RWPE2 (cell line): ENCODE measurements around the gene PROM1.

ENCODE experiments used
- ATAC-seq: fragments of 200-7000 bp; cut with Tn5 transposase; 3 replicates; pipeline ENCODE4 v1.9.1; 2021; ENCODE audit warnings: low read depth
- DNase-seq: peaks from one replicate; pipeline ENCODE4 v3.0.0-alpha.2; 2020; ENCODE audit warnings: low spot score
- H3K27ac ChIP-seq: fragments of 450-650 bp; 2 replicates; pipeline ENCODE4 v1.5.1; 2017; ENCODE audit warnings: mild to moderate bottlenecking; ENCODE audit not compliant: poor library complexity, severe bottlenecking
- H3K27me3 ChIP-seq: fragments of 250-450 bp; sonication (Bioruptor Pico); 2 replicates; pipeline ENCODE4 v1.5.1; 2021; ENCODE audit warnings: mild to moderate bottlenecking, moderate library complexity; ENCODE audit not compliant: insufficient read depth, poor library complexity, severe bottlenecking
- H3K36me3 ChIP-seq: fragments of 250-450 bp; sonication (Bioruptor Pico); 2 replicates; pipeline ENCODE4 v1.5.1; 2020; ENCODE audit warnings: low read depth, mild to moderate bottlenecking, moderate library complexity
- H3K4me1 ChIP-seq: fragments of 250-450 bp; sonication (Bioruptor Pico); 2 replicates; pipeline ENCODE4 v1.5.1; 2021; ENCODE audit warnings: mild to moderate bottlenecking, moderate library complexity; ENCODE audit not compliant: insufficient read depth, poor library complexity, severe bottlenecking
- H3K4me3 ChIP-seq: fragments of 250-450 bp; sonication (Bioruptor Pico); 2 replicates; pipeline ENCODE4 v1.5.1; 2021; ENCODE audit warnings: mild to moderate bottlenecking, moderate library complexity; ENCODE audit not compliant: severe bottlenecking
- H3K9me3 ChIP-seq: fragments of 250-450 bp; sonication (Bioruptor Pico); 2 replicates; pipeline ENCODE4 v1.5.1; 2021; ENCODE audit warnings: mild to moderate bottlenecking, moderate library complexity; ENCODE audit not compliant: severe bottlenecking
- CTCF ChIP-seq: fragments of 450-650 bp; IDR thresholded peaks from one replicate; pipeline ENCODE4 v1.5.1; 2017; ENCODE audit warnings: mild to moderate bottlenecking, moderate library complexity; ENCODE audit not compliant: poor library complexity, severe bottlenecking

The PROM1 gene

GRCh38 chr4:16110661-16111290 lies 27.0 kb upstream of the PROM1 start:
- DNase-seq (no peak), ATAC-seq (no peak)
- Histone ChIP-seq H3K27me3 (no peaks in the 10 kb centered on the region), H3K4me1 (no peaks in the 10 kb centered on the region), H3K4me3 (no peak overlapping the region), H3K36me3 (no peaks in the 10 kb centered on the region), H3K27ac (no peak overlapping the region), H3K9me3 (no peaks in the 10 kb centered on the region)
- TF ChIP-seq CTCF: no peak

GRCh38 chr4:16110199-16110598 lies 26.4 kb upstream of the PROM1 start:
- Histone ChIP-seq H3K27ac (no peak overlapping the region), H3K36me3 (no peaks in the 10 kb centered on the region), H3K4me3 (no peak overlapping the region), H3K27me3 (no peaks in the 10 kb centered on the region), H3K4me1 (no peaks in the 10 kb centered on the region), H3K9me3 (no peaks in the 10 kb centered on the region)
- no peak for DNase-seq
- ATAC-seq: no peak
- no peak for TF ChIP-seq CTCF

- no peak for TF ChIP-seq CTCF
These were observed 25.4 kb upstream of the PROM1 start for GRCh38 chr4:16109256-16109655.

GRCh38 chr4:16106956-16107355 lies 23.1 kb upstream of the PROM1 start:
- ATAC-seq: no peak
- Histone ChIP-seq H3K9me3 (no peaks in the 10 kb centered on the region), H3K27me3 (peaks cover 11% of the 10 kb centered on the region), H3K27ac (no peak overlapping the region), H3K36me3 (no peaks in the 10 kb centered on the region), H3K4me1 (no peaks in the 10 kb centered on the region), H3K4me3 (no peak overlapping the region)
- no peak for DNase-seq
- TF ChIP-seq CTCF: no peak

More at GRCh38 chr4:16109256-16109655, 25.4 kb upstream of the PROM1 start:
- Histone ChIP-seq H3K36me3 (no peaks in the 10 kb centered on the region), H3K27me3 (no peaks in the 10 kb centered on the region), H3K4me1 (no peaks in the 10 kb centered on the region), H3K9me3 (no peaks in the 10 kb centered on the region), H3K4me3 (no peak overlapping the region), H3K27ac (no peak overlapping the region)
- ATAC-seq (no peak), DNase-seq (no peak)

- H3K36me3 ChIP-seq: no peaks in the 10 kb centered on the region
- H3K9me3 ChIP-seq: no peaks in the 10 kb centered on the region
- DNase-seq: no peak
- no peak for TF ChIP-seq CTCF
- no peak overlapping the region for H3K27ac ChIP-seq
- no peak overlapping the region for H3K4me3 ChIP-seq
- H3K27me3 ChIP-seq: peaks cover 25% of the 10 kb centered on the region
- ATAC-seq: no peak
- no peaks in the 10 kb centered on the region for H3K4me1 ChIP-seq
These were observed 20.7 kb upstream of the PROM1 start for GRCh38 chr4:16104520-16104919.
